Spleen (tissue), 11 donors: Measurements from ENCODE around the gene PIGR. TPM values are rescaled to one million over a fixed set of nuclear protein-coding genes. Genes with fewer than 3 reads are reported as not detected.

Experiments
- DNase-seq: peaks from one replicate; pipeline ENCODE4 v3.0.0-alpha.2; 2020
- H3K27ac ChIP-seq, 8 donors: fragments of 200-600 bp; sonication (generic) in 7 of 8; 1 replicate in 4 of 8; 2 replicates in 4 of 8; pipeline versions ENCODE4 v1.5.0 to v1.8.0; 2016 to 2021; ENCODE audit warnings: inconsistent platforms in 4 of 8, mild to moderate bottlenecking in 4 of 8, moderate library complexity in 1 of 8
- H3K27me3 ChIP-seq, 7 donors: fragments of 200-600 bp; sonication (generic) in 6 of 7; replicated peaks in 1 of 7; 1 replicate in 4 of 7; 2 replicates in 3 of 7; pipeline versions ENCODE4 v1.5.0 to v1.8.0; 2016 to 2021; ENCODE audit warnings: inconsistent platforms in 3 of 7, mild to moderate bottlenecking in 1 of 7
- H3K36me3 ChIP-seq, 6 donors: fragments of 200-600 bp; sonication (generic) in 5 of 6; 1 replicate in 4 of 6; 2 replicates in 2 of 6; pipeline versions ENCODE4 v1.5.0 to v1.8.0; 2016 to 2021; ENCODE audit warnings: inconsistent platforms in 2 of 6
- H3K4me1 ChIP-seq, 6 donors: fragments of 200-600 bp; sonication (generic) in 5 of 6; 1 replicate in 3 of 6; 2 replicates in 3 of 6; pipeline versions ENCODE4 v1.5.0 to v1.8.0; 2016 to 2021; ENCODE audit warnings: inconsistent platforms in 3 of 6
- H3K4me3 ChIP-seq, 8 donors: fragments of 200-600 bp; sonication (generic) in 7 of 8; 1 replicate in 4 of 8; 2 replicates in 4 of 8; pipeline versions ENCODE4 v1.5.0 to v1.8.0; 2016 to 2021; ENCODE audit warnings: inconsistent platforms in 4 of 8, mild to moderate bottlenecking in 4 of 8, moderate library complexity in 2 of 8
- H3K9me3 ChIP-seq, 8 donors: fragments of 200-600 bp; sonication (generic) in 7 of 8; 1 replicate in 4 of 8; 2 replicates in 4 of 8; pipeline versions ENCODE4 v1.5.0 to v1.8.0; 2016 to 2021; ENCODE audit warnings: inconsistent platforms in 4 of 8
- CTCF ChIP-seq, 11 experiments: fragments of 200-600 bp in 7 of 11; fragments of 450-650 bp in 4 of 11; sonication (generic) in 4 of 11; IDR thresholded peaks in 8 of 11; conservative IDR thresholded peaks in 3 of 11; 1 replicate in 7 of 11; 2 replicates in 4 of 11; pipeline versions ENCODE4 v1.4.0 to v1.8.0; 2016 to 2021; ENCODE audit warnings: antibody characterized with exemption in 11 of 11, inconsistent platforms in 4 of 11, mild to moderate bottlenecking in 1 of 11
- POLR2A ChIP-seq, 3 donors: fragments of 450-650 bp; IDR thresholded peaks; one replicate each; pipeline ENCODE4 v1.5.1; 2017; ENCODE audit warnings: antibody characterized with exemption in 3 of 3, mild to moderate bottlenecking in 1 of 3
- POLR2AphosphoS5 ChIP-seq, 3 donors: sonication (generic); formaldehyde crosslinking; IDR thresholded peaks; one replicate each; pipeline ENCODE4 v1.5.1; 2017; ENCODE audit warnings: antibody characterized with exemption in 3 of 3
- WGBS, 5 donors: extraction: QIAGEN DNeasy Blood & Tissue Kit in 3 of 5; methylation state at CpG; one replicate each; pipeline versions ENCODE4 v1.1.5 to v1.1.7; 2013 to 2018; 5-methylcytosine and 5-hydroxymethylcytosine counted together
- intact Hi-C: fragments of 100-400 bp; cut with DNase I; formaldehyde crosslinking; loops from one replicate; pipeline ENCODE4 v1.15.0; 2023; ENCODE audit warnings: low total_unique reads
- polyA plus RNA-seq, 3 donors: library from polyadenylated mRNA; stranded (reverse); fragments of 200-250 nt; gene quantifications; one replicate each; pipeline ENCODE4 v1.2.1, GENCODE V29; 2013
- total RNA-seq, 7 donors: library from RNA; depleted of rRNA in 3 of 7; stranded (reverse); fragments of >200 nt in 3 of 7; fragmentation: NEBNext Ultra II Directional in 4 of 7; extraction: Animal tissue kit (Norgen Biotek cat#: 25700) in 4 of 7; gene quantifications; one replicate each; pipeline versions ENCODE4 v1.1.0 to v1.2.1, GENCODE V29; 2016 to 2021
- donor health status: healthy with polysubstance abuse.
- donor health status: DM: no; HTN: no; CAD: no; lungs with moderate emphysema.
- donor health status: DM: no; HTN: no; CAD: no.
- donor health status: Bipolar disorder and iron deficiency.
- donor health status: healthy.
- donor health status: DM: no; HTN: no; CAD: no.
- donor health status: DM: yes; HTN: yes; CAD: no.

The PIGR gene
- total and polyA plus RNA-seq, 10 donors: 0.13 to 1.7 (median 0.89) TPM

DNA sequence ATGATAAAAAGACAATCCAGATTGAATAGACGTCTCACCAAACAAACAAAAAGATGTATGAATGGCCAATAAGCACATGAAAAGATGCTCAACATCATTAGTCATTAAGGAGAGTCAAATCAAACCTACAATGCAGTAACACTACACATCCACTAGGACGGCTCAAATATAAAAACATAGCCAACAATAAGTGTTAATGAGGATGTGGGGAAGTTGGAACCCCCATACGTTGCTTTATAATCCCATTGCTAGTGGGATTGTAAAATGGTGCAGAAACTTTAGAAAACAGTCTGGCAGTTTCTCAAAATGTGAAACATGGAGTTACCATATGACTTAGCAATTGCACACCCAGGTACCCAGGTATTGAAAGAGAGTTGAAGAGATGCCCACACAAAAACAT, 63.7 kb downstream of the PIGR start:
- intact Hi-C loops: no loop called here
- no peak for DNase-seq
- Histone ChIP-seq H3K27me3 (no peaks in the 10 kb centered on the region), H3K4me3 (no peak overlapping the region), H3K9me3 (peaks cover 3 to 25% (median 18%) of the 10 kb centered on the region in 8 donors), H3K36me3 (no peaks in the 10 kb centered on the region), H3K4me1 (no peaks in the 10 kb centered on the region), H3K27ac (no peak overlapping the region)
- WGBS, 5 donors: 69 to 86% (median 75%) methylated on average over 3 of the region's 3 CpGs
- TF ChIP-seq POLR2A (IDR thresholded peaks at IDR 0.05) (no peak), CTCF (IDR thresholded peaks at IDR 0.05 in 8 of 11, conservative IDR thresholded peaks at IDR 0.05 in 3 of 11) (no peak), POLR2AphosphoS5 (IDR thresholded peaks at IDR 0.05) (no peak)

GRCh38 chr1:206880314-206880713, 66.0 kb downstream of the PIGR start:
- no peak for TF ChIP-seq POLR2AphosphoS5 (IDR thresholded peaks at IDR 0.05)
- no peak for TF ChIP-seq POLR2A (IDR thresholded peaks at IDR 0.05)
- TF ChIP-seq CTCF (IDR thresholded peaks at IDR 0.05 in 8 of 11, conservative IDR thresholded peaks at IDR 0.05 in 3 of 11): no peak
- H3K36me3 ChIP-seq: no peaks in the 10 kb centered on the region
- H3K27me3 ChIP-seq: no peaks in the 10 kb centered on the region
- no peak overlapping the region for H3K4me3 ChIP-seq
- 65 to 84% (median 74%) methylated on average over 3 of the region's 3 CpGs for WGBS, 5 donors
- no peak for DNase-seq
- H3K9me3 ChIP-seq: peaks cover 3 to 39% (median 33%) of the 10 kb centered on the region in 8 donors
- intact Hi-C loops: no loop called here
- no peaks in the 10 kb centered on the region for H3K4me1 ChIP-seq
- no peak overlapping the region for H3K27ac ChIP-seq

Other genes with a start within 250 kb of the PIGR start
- 1 to 10 TPM in 1 of 7 donors, not detected in 6; 2.2 TPM for gene IL19, start 175.7 kb downstream of the PIGR start, total RNA-seq
- gene IL19, start 175.7 kb downstream of the PIGR start, polyA plus RNA-seq: under 1 TPM in 2 of 3 donors, not detected in 1; 0.09 to 0.12 TPM
- 10 to 100 TPM in 1 of 7 donors, 1 to 10 TPM in 6; 3.0 to 23.2 (median 6.2) TPM for gene IL10, start 174.0 kb downstream of the PIGR start, total RNA-seq
- 1 to 10 TPM; 3.8 to 5.7 (median 4.4) TPM for gene IL10, start 174.0 kb downstream of the PIGR start, polyA plus RNA-seq
- not detected for gene IL20, start 80.8 kb downstream of the PIGR start, total RNA-seq
- gene IL20, start 80.8 kb downstream of the PIGR start, polyA plus RNA-seq: not detected
- gene IL24, start 49.0 kb downstream of the PIGR start, total RNA-seq: under 1 TPM in 2 of 7 donors, not detected in 5; 0.30 to 0.34 TPM
- 1 to 10 TPM; 1.2 to 2.0 (median 1.4) TPM for gene IL24, start 49.0 kb downstream of the PIGR start, polyA plus RNA-seq
- 100 to 1,000 TPM; 136 to 269 (median 242) TPM for gene FCMR, start 24.5 kb downstream of the PIGR start, total RNA-seq
- gene FCMR, start 24.5 kb downstream of the PIGR start, polyA plus RNA-seq: 100 to 1,000 TPM; 165 to 229 (median 187) TPM
- 1 to 10 TPM in 1 of 7 donors, under 1 TPM in 4, not detected in 2; 0.16 to 1.0 (median 0.36) TPM for gene FCAMR, start 24.0 kb upstream of the PIGR start, total RNA-seq
- gene FCAMR, start 24.0 kb upstream of the PIGR start, polyA plus RNA-seq: 1 to 10 TPM in 1 of 3 donors, under 1 TPM in 2; 0.38 to 1.3 (median 0.59) TPM
- gene C1orf116, start 86.3 kb upstream of the PIGR start, total RNA-seq: 1 to 10 TPM in 1 of 7 donors, under 1 TPM in 6; 0.09 to 1.0 (median 0.28) TPM
- gene C1orf116, start 86.3 kb upstream of the PIGR start, polyA plus RNA-seq: under 1 TPM in 2 of 3 donors, not detected in 1; 0.02 to 0.10 TPM
- gene YOD1, start 104.7 kb upstream of the PIGR start, total RNA-seq: 10 to 100 TPM in 6 of 7 donors, 1 to 10 TPM in 1; 9.8 to 23.2 (median 16.5) TPM
- gene YOD1, start 104.7 kb upstream of the PIGR start, polyA plus RNA-seq: 1 to 10 TPM; 2.8 to 3.6 (median 3.1) TPM
- gene PFKFB2, start 106.8 kb upstream of the PIGR start, total RNA-seq: 10 to 100 TPM; 19.1 to 69.5 (median 29.8) TPM
- 1 to 10 TPM; 6.8 to 8.3 (median 8.2) TPM for gene PFKFB2, start 106.8 kb upstream of the PIGR start, polyA plus RNA-seq
- gene C4BPB, start 142.4 kb upstream of the PIGR start, total RNA-seq: 1 to 10 TPM in 3 of 7 donors, under 1 TPM in 3, not detected in 1; 0.34 to 1.4 (median 0.71) TPM
- under 1 TPM; 0.24 to 0.61 (median 0.59) TPM for gene C4BPB, start 142.4 kb upstream of the PIGR start, polyA plus RNA-seq
- gene C4BPA, start 157.8 kb upstream of the PIGR start, total RNA-seq: 1 to 10 TPM in 2 of 7 donors, under 1 TPM in 5; 0.33 to 1.9 (median 0.57) TPM
- under 1 TPM; 0.03 to 0.38 (median 0.04) TPM for gene C4BPA, start 157.8 kb upstream of the PIGR start, polyA plus RNA-seq